T-helper 1 cell (primary cell): ENCODE measurements around the gene BPIFB1.

ENCODE experiments used
- DNase-seq, 5 donors: peaks; one replicate each; pipeline ENCODE4 v3.0.0-alpha.2; 2012 to 2020
- total RNA-seq, 4 donors: gene quantifications; one replicate each; lab custom pipeline; 2026; lab: John Stamatoyannopoulos, UW

Gene BPIFB1, protein sequence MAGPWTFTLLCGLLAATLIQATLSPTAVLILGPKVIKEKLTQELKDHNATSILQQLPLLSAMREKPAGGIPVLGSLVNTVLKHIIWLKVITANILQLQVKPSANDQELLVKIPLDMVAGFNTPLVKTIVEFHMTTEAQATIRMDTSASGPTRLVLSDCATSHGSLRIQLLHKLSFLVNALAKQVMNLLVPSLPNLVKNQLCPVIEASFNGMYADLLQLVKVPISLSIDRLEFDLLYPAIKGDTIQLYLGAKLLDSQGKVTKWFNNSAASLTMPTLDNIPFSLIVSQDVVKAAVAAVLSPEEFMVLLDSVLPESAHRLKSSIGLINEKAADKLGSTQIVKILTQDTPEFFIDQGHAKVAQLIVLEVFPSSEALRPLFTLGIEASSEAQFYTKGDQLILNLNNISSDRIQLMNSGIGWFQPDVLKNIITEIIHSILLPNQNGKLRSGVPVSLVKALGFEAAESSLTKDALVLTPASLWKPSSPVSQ
- 0 reads per million in 4 donors for total RNA-seq

GRCh38 chr20:33282991-33283555 lies at the start of gene BPIFB1:
TSS of gene BPIFB1 (plus strand) at chr20:33283214. CDS start at chr20:33286074, 2,860 bp downstream.
- no peak for DNase-seq

DNA sequence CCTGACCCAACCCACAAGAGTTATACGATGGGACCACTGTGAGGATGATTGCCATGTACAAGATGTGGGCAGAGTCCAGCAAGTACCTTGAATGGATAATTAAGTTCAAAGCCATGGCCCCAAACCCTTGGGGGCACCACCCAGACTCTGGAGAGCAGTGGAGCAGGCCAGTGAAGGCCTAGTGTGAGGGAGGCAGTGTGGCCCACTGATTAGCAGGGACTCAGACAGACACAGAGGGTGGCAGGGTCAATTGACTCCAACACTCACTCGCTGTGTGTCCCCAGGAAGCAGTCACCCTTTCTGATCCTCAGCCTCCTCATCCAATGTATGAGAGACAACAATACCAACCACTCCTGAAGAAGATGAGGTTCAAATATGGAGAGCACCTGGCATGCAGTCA lies 49.0 kb upstream of the BPIFB1 start:
- no peak for DNase-seq

DNA sequence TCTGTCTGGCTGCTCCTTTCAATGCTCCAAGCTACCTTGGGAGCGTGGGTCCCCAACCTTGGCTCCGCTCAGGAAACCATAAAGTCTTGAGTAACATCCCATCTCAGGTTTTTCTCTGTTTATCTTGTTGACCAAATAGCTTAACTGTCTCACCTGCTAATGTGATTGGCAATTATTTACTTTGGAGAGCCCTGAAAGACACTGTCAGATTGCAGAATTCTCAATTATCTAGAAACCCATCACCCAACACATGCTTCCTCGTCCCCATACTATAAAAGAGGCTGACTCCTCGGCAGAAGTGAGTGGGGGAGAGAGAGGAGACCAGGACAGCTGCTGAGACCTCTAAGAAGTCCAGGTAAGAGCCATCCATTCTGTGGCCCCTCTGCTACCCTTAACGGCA lies 47.3 kb upstream of the BPIFB1 start, which contains the start of gene BPIFA1:
BPIFA1 (plus strand) TSS at position 301 of the 400 bp plus-strand sequence. CDS start 1,716 bp downstream, outside the sequence.
- no peak for DNase-seq

GRCh38 chr20:33236351-33236750 lies 46.7 kb upstream of the BPIFB1 start:
- DNase-seq, result no peak

- no peak for DNase-seq
Observed at GRCh38 chr20:33237989-33238388, 45.0 kb upstream of the BPIFB1 start.

GRCh38 chr20:33239418-33239817 lies 43.6 kb upstream of the BPIFB1 start:
- DNase-seq, result no peak

DNA sequence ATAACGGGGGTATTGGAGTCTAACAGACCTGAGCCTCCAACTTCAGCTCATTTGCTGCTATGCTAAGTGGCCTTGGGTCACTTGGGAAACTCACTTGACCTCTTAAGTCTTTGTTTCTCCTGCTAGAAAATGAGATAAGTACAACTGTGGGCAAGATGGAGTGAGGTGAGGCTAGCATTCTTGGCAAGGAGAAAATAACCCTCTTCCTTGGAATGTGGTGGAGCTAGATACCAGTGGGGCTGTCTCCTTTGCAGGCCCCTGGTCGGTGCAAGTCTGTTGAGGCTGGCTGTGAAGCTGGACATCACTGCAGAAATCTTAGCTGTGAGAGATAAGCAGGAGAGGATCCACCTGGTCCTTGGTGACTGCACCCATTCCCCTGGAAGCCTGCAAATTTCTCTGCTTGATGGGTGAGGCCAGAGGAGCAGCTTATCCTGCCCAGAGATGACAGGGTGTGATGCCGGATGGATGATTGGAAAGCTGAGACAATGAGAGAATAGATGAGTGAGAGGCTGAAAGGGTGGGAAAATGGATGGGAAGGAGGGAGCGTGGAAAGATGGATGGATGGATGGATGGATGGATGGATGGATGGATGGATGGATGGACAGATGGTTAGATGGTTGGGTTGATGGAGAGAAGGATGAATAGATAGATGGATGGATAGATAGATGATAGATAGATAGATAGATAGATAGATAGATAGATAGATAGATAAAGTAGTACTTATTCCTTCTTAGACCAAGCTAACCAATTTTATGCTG lies 42.9 kb upstream of the BPIFB1 start:
- DNase-seq, result no peak

GRCh38 chr20:33240923-33241322 lies 42.1 kb upstream of the BPIFB1 start:
- no peak for DNase-seq

DNA sequence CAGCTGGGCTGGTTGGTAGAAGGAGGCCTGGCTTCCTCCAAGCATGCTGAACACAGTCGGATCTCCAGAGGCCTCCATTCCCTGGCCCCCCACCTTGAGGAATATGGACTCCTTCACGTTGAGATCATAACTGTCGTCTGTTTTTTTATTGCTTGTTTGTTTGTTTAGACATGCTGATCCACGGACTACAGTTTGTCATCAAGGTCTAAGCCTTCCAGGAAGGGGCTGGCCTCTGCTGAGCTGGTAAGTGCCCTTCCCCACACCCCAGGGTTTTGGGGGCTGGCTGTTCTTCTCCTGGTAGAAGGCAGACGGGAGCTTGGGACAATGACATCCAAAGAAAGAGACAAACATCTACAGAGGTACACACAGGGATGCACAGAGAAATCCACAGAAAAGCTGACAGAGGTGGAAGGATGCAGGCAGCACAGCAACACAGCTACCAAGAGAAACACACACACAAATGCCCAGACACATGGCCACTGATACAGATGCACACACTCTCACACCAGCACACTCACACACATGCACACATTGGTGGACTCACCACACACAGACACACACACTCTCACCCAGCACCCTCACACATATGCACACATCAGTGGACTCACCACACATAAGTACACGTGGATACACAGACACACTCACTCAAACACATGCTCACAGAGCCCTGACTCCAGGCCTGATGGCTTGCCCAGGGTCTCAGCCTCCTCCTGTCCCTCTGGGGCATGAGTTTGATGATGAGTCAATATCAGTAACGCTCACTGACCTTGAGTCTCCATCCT lies 40.5 kb upstream of the BPIFB1 start:
- DNase-seq, result no peak

DNA sequence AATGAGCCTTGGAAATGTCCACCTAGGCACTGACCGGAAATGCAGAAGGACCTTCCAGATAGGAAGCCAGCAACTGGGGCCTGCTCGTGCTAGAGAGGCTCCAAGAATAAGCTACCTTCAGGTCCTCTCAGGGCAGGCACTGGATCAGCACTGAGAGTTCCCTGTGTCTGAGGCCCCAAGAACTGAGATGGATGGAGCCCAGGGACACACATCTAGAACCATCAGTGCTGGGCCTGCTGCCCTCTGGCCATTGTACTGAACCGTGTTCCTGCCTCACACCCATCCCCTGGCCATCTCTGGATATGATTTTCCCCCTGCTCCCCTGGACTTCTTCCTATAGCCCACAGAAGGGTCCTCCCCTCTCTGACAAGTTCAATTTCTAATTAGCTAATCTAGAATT lies 36.9 kb upstream of the BPIFB1 start:
- no peak for DNase-seq

DNA sequence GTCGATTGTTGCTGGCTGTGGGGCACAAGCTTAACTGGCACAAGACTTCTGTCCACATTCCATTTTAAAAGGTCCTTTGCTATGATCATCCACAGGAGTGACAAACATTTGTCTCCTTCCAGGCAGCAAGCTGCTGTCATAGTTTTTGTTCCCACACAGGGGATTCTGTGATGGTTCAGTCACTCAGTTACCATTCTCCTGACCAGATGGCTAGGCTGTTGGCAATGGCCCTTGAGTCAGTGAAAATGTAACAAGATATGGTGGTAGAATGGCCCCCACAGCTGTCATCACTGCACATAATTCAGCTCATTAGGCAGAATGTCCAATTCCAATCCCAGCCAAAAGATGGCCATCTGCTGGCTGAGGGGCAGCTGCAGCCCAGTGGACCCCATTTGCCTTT lies 33.6 kb upstream of the BPIFB1 start:
- DNase-seq, result no peak

DNA sequence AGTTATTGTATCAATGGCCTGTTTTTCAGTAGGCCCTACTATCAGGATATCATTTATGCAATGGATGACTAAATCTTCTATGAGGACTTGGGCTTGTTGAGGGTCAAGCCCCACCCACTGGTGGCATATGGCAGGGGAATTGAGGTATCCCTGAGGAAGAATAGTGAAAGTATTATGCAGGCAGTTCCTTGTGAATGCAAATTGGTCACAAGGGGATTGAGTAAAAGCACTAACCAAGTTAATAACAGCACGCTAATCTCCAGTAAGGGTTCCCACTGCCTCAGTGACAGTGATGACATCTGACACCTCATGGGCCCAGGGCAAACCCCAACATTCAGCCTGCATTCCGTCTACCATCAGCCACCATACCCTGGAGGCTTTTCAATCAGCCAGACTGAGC lies 32.3 kb upstream of the BPIFB1 start:
- no peak for DNase-seq

DNA sequence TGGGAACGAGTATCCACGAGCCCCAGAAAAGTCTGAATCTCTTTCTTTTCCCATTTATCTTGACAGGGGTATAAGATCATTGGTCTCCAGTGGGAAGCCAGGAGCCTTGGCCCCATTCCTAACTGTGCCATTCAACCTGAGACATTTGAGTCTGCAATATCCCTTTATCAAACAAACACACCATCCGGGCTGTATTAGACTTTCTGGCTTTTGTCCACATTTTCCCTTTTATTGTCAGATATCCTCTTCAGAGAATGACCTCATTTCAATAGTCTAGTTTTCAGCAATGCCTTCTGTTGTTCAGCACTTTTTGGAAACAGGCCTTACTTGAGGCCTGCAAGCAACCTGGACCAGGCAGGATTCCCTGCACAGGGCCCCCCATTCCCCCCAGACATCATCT lies 31.5 kb upstream of the BPIFB1 start:
- no peak for DNase-seq

DNA sequence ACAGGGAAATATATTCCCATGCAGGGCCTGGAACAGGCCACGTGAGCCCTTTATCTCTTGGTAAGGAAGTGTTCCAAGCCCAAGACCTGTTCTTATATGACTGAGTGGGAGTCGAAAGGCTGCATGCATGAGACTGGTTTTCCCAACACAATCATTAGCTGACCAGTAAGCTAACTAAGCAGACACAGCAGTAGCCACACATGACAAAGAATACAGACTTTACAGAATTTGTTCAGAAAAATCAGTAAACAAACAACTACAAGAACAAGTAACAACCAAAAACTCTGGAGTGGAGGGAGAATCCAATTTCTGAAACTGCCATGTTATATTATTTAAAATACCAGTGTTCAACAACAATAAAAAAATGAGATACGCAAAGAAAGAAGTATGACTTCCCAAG lies 30.6 kb upstream of the BPIFB1 start:
- no peak for DNase-seq

DNA sequence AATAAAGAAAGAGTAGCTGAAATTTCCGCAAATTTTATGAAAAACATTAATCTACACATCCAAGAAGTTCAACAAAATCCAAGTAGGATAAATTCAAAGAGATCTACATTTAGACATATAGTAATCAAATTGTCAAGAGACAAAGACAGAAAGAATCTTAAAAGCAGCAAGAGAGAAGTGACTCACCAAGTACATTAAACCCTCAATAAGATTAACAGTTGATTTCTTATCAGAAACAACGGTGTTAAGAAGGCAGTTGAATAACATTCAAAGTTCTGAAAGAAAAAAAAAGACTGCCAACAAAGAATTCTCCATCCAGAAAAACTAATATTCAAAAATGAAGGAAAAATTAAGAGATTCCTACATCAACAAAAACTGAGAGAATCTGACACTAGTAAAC lies 28.0 kb upstream of the BPIFB1 start:
- no peak for DNase-seq

- no peak for DNase-seq
Observed at GRCh38 chr20:33257237-33257636, 25.8 kb upstream of the BPIFB1 start.

DNA sequence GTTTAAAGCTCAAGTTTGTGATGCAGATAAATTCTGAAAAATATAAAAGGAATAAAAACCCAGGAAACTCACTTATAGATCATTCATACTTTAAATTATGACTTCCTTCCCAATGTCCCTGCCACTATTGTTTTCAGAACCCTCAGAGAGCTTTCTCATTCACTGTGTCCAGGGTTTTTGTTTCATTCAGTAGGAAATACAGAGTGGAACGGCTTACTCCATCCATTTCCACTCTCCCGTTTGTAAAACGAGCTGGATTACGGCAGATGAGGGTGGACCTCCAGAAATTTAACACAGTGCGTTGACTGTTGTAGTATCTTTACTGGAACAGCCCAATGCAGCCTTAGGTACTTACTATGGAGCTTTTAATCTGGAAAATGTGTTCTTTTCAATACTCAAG lies 23.6 kb upstream of the BPIFB1 start:
- no peak for DNase-seq

- no peak for DNase-seq
Observed at GRCh38 chr20:33261465-33261864, 21.5 kb upstream of the BPIFB1 start.

GRCh38 chr20:33262658-33263065 lies 20.4 kb upstream of the BPIFB1 start:
- no peak for DNase-seq

DNA sequence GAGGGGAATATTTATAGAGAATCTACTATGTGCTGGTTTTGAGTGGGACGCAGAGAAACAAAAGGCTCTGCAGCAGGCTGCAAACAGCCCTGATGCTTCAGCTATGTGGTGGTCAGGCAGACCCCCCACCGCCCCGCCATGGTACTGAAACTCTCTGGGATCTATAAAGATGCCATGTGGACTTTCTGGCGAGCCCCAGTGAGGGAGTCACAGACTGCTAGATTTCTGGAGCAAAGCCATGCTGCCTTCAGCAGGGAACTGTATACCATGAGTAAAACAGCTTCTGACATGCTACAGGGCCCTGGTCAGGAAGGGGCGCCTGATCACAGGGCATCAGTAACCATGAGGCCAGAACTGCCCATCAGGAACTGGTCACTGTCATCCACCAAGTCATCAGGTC lies 19.2 kb upstream of the BPIFB1 start:
- no peak for DNase-seq

DNA sequence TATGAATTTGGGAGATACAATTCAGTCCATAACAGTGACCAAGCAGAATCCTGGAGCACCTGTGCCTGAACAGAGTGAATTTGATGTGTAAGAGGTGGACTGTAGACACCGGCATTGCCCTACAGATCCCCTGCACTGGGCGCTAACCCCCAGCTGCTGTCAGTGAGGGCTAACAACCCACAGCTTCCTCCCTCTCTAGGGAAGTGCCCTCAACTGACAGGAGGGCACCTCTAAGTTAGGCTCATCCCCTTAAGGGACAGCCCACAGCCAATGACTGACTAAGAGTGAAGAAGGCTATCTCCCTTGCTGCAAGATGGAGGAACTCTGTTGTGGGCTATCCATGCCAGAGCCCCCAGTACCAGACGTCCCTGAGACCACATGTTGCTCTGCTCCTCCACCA lies 15.3 kb upstream of the BPIFB1 start:
- no peak for DNase-seq

- DNase-seq, result no peak
Observed at GRCh38 chr20:33272155-33272873, 10.7 kb upstream of the BPIFB1 start.
